Sigmoid colon (tissue), 3 donors: ENCODE data around the gene ENO3.

Experiments used
- POLR2A ChIP-seq, 2 donors: fragments of 450-650 bp; IDR thresholded peaks; one replicate each; pipeline ENCODE4 v1.6.1; 2016; ENCODE audit warnings: antibody characterized with exemption in 2 of 2, mild to moderate bottlenecking in 2 of 2, moderate library complexity in 2 of 2
- TF ChIP-seq, protein P1 (sequence below), 4 experiments: fragments of 450-650 bp in 3 of 4; fragments of 200-600 bp in 1 of 4; IDR thresholded peaks; one replicate each; pipeline ENCODE4 v1.5.1; 2016 to 2019; ENCODE audit warnings: antibody characterized with exemption in 4 of 4, mild to moderate bottlenecking in 3 of 4, moderate library complexity in 2 of 4

DNA sequence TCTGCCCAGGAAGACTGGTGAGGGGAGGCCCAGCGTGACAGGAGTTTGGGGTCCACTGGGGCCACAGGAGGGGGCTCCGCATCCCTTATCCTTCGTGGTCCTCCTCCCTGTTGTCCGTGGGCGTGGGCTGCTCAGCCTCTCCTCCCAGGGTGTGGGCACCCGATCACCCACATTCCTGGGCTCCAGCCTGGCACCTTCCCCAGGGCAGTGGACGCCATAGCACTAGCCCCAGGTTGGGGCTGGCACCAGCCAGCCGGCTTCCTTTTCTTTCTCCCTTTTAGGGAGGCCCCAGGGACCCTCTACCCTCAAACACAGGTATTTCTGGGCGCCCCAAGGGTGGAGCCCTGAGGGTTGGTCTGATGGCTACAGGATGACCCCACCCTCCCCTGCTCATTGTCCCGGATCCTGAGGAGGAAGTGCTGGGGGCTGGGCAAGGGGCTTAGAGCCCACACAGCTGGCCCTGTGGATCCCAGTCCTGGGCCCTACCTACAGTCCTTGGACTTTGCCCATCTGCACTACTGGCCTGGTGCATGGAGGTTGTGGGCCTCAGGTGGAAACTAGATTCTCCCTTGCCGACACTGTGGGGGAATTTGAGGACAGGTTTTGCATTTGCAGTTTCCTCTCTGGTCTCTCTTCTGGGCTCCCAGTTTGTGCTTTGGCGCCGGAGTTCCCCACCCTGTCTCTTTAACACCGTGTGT is 48.0 kb downstream of the ENO3 start:
- TF ChIP-seq, protein P1, sequence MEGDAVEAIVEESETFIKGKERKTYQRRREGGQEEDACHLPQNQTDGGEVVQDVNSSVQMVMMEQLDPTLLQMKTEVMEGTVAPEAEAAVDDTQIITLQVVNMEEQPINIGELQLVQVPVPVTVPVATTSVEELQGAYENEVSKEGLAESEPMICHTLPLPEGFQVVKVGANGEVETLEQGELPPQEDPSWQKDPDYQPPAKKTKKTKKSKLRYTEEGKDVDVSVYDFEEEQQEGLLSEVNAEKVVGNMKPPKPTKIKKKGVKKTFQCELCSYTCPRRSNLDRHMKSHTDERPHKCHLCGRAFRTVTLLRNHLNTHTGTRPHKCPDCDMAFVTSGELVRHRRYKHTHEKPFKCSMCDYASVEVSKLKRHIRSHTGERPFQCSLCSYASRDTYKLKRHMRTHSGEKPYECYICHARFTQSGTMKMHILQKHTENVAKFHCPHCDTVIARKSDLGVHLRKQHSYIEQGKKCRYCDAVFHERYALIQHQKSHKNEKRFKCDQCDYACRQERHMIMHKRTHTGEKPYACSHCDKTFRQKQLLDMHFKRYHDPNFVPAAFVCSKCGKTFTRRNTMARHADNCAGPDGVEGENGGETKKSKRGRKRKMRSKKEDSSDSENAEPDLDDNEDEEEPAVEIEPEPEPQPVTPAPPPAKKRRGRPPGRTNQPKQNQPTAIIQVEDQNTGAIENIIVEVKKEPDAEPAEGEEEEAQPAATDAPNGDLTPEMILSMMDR (IDR thresholded peaks at IDR 0.05): no peak
- TF ChIP-seq POLR2A (IDR thresholded peaks at IDR 0.05): no peak
